ENCODE measurements around the gene MGMT.

- TF ChIP-seq CTCF (IDR thresholded peaks at IDR 0.05 in 2 of 3, conservative IDR thresholded peaks at IDR 0.05 in 1 of 3; ENCODE audit: borderline replicate concordance in 1 of 3, insufficient read depth in 1 of 3, low read depth in 2 of 3, low read length in 2 of 3) (no peak), EZH2 (IDR thresholded peaks at IDR 0.05) (no peak), POLR2AphosphoS5 (IDR thresholded peaks at IDR 0.05; ENCODE audit: low read depth, low read length) (no peak), REST (IDR thresholded peaks at IDR 0.05; ENCODE audit: low read depth) (no peak), POLR2A (IDR thresholded peaks at IDR 0.05; ENCODE audit: borderline replicate concordance, extremely low read depth, insufficient read depth, insufficient read length) (no peak), CBX3 (IDR thresholded peaks at IDR 0.05; ENCODE audit: low read depth) (no peak), ZBTB33 (IDR thresholded peaks at IDR 0.05; ENCODE audit: extremely low read depth, insufficient replicate concordance, low read length) (no peak), TCF7L2 (IDR thresholded peaks at IDR 0.05; ENCODE audit: borderline replicate concordance, extremely low read depth, insufficient read depth, insufficient read length) (no peak)
These were observed 14.6 kb downstream of the MGMT start for GRCh38 chr10:129481641-129482040.
